Stimulated activated CD4-positive, alpha-beta T cell treated with anti-CD3 and anti-CD28 coated beads, Interleukin-15, amount 100 ng/mL, for 24 hours (primary cell): ENCODE results near the gene KRTAP10-6.
"Not testable (repeated sequence)": the region's sequence is repeated elsewhere in the genome, so short reads cannot be mapped to it uniquely, and the experiment has no call there.

Experiments
- DNase-seq: peaks from one replicate; pipeline ENCODE4 v3.0.0-alpha.2; 2020

KRTAP10-6 gene

DNA sequence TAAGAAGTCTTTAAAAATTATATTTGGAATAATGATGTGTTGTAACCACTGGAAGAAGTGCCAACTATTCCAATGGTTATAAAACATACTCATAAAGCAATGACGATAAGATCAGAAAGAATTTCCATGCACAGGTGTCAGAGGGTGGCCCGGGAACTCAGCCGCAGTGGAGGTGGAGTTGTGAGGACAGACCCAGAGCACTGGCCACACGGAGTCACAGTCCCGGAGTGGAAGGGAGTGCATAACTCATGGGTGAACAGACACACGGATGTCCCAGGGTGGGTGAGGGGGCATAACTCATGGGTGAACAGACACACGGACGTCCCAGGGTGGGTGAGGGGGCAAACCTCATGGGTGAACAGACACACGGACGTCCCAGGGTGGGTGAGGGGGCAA lies 16.3 kb downstream of the KRTAP10-6 start:
- no peak for DNase-seq

DNA sequence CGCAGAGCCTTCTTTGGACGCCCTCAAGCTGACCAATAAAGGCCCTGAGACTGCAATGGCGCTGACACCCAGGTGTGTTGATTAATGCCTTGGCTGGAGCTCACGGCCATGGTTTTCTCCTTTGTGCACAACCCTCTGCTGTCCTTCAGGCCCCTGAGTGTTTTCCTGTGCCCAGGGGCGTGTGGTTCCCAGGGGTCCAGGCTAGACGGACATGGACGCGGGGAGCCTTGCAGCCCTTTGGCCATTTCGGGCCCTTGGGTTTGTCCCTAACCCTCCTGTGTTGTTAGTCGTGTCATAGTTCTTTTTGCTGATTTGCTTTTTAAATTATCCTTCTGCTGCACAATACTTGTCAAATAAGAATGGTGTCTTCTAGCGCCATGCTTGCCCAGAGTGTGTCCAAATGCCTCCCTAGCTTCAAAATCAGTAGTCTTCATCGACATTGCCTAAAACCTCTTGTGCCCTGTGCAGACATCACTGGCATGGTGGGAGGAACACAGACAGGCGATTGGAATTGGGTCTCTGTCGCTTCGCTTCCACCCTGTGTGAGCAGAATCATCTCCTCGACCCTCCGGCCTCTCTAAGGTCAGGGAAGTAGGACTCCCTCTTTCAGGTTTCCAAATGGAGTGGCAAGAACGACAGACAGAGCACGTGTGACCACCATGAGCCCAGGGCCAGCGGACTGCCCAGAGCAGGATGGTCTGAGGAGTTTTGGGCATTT lies 16.8 kb downstream of the KRTAP10-6 start:
- DNase-seq, result no peak

DNA sequence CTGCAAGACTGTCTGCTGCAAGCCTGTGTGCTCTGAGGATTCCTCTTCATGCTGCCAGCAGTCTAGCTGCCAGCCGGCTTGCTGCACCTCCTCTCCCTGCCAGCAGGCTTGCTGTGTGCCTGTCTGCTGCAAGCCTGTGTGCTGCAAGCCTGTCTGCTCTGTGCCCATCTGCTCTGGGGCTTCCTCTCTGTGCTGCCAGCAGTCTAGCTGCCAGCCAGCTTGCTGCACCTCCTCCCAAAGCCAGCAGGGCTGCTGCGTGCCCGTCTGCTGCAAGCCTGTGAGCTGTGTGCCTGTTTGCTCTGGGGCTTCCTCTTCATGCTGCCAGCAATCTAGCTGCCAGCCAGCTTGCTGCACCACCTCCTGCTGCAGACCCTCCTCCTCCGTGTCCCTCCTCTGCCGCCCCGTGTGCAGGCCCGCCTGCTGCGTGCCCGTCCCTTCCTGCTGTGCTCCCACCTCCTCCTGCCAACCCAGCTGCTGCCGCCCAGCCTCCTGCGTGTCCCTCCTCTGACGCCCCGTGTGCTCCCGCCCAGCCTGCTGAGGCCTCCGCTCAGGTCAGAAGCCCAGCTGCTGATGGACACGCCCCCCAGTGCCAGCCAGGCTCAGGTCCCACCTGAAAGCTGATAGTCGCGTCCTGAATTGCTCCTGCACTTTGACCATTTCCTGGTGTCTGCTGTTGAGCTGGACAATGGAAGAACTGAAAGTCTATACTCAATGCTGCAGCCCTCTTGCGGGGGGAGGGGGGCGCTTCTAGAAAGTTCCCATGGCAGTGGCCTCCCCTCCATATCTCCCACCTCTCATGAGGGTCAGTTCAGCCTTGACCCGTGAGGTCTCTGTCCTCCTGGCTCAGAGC lies 17.6 kb downstream of the KRTAP10-6 start:
- no peak for DNase-seq

DNA sequence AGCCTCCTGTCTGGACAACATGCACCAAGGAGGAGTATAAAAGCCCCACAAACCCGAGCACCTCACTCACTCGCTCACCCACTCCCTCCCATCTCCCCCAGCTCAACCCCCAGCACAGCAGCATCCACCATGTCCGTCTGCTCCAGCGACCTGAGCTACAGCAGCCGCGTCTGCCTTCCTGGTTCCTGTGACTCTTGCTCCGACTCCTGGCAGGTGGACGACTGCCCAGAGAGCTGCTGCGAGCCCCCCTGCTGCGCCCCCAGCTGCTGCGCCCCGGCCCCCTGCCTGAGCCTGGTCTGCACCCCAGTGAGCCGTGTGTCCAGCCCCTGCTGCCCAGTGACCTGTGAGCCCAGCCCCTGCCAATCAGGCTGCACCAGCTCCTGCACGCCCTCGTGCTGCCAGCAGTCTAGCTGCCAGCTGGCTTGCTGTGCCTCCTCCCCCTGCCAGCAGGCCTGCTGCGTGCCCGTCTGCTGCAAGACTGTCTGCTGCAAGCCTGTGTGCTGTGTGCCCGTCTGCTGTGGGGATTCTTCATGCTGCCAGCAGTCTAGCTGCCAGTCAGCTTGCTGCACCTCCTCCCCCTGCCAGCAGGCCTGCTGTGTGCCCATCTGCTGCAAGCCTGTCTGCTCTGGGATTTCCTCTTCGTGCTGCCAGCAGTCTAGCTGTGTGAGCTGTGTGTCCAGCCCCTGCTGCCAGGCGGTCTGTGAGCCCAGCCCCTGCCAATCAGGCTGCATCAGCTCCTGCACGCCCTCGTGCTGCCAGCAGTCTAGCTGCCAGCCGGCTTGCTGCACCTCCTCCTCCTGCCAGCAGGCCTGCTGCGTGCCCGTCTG lies 18.5 kb downstream of the KRTAP10-6 start, which contains the start of gene KRTAP10-4:
KRTAP10-4 (plus strand) TSS at position 100 of the 827 bp plus-strand sequence; CDS start at position 130, 30 bp downstream.
- DNase-seq, result not testable (repeated sequence)

DNA sequence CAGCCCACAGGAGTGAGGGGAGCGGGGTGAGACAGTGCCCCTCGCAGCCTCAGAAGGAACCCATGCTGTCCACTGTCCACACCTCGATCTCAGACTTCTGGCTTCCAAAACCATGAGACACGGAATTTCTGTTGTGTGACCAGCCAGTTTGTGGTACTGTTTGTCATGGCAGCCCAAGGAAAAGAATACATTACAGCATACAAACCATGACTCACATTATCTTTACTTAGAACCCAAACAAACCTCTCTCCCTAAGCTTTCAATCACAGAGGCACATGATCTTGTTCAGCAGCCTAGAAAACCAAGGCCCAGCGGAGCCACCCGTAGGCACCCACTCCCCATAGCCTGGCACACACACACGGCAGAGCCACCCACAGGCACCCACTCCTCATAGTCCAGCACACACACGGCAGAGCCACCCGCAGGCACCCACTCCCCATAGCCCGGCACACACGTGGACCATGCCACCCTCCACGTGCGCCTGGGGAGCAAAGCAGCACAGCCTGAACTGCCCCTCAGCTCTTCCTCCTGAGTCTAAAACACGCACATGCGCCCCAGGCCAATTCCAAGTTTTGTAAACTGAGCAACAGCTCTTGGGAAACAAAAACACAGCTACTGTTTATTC lies 19.2 kb downstream of the KRTAP10-6 start:
- DNase-seq, result no peak

DNA sequence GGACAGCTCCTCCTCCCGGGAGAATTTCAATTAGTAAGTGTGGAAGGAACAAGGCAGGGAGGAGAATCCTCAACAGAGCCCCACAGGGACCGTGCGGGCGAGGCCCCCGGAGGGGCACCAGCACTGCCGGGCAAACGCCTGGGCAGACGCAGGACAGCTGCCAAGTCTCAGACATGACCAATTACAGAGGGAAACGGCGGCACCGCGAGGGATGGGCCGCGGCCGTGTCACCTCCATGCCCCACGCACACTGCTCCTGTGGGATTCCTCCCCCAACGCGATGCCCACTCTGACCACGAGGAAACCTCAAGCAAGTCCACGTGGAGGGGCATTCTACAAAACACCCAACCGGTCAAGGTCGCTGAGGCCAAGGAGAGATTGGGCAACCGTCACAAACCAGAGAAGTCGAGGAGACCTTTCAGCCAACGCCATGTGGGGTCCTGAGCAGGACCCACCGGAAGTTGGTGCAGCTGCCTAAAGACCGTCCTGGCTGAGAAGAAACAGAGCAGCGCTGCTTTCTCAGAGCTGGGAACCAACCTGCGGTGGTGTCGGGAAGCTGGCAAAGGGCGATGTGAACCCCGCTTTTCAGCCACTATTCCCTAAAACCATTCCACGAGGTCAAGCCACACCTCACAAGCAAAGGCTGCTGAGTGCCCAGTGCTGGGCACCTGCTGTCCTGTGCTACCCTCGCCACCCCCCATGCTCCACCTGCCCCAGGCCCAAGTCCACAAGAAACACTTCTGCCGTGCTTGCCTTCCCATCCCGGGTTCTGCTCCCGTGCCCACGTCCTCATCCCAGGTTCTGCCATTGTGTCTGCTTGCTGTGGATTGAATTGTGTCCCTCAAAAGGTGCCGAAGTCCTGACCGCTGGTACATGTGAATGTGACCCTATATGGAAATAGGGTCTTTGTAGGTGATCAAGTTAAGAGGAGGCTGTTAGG lies 20.2 kb downstream of the KRTAP10-6 start:
- no peak for DNase-seq

DNA sequence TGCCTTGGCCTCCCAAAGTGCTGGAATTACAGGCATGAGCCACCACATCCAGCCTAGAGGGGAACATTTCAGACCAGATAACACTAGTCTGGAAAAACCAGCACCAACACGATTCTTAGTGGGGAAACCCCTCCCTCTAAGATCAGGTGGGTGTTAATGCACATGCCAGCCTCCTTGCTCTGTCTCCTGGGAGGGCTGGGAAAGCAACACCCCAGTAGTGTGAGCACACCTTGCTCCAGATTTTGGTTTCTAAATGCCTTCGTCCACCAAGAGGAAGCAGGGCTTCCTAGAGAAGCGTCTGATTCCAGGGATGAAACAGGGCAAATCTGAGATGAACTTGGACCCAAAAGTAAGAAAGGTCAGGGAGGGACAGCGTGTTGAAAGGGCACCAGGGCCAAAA lies 21.0 kb downstream of the KRTAP10-6 start:
- DNase-seq, result no peak

DNA sequence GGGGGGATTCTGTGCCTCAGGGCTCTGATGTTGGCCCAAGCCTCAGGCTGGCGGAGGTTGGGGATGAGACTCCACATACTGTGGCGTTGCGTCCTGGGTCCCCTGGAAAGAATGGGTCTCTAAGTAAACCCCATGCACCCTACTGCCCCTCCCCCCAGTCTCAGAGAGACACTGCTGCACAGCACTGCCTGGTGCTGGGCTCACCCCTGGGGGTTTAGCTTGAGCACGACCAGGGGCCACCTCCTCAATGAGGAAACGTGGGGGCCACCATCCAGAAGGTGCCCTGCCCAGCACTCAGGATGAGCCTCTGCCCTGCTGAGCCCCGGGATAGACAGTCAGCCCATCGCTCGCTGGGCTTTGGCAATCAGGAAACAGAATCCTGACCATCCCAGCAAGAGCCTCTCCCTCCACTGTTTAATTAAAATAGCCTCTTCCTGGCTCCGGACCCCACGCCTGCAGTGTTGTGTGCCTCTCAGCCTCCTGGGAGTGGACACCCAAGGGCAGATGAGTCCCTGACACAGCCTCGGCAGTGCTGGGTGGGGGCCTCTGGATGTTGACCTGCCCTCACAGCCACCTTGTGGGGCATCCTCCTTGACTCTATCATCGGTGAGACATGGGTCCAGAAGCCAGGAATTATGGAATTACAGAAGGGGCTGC lies 22.3 kb downstream of the KRTAP10-6 start:
- no peak for DNase-seq

DNA sequence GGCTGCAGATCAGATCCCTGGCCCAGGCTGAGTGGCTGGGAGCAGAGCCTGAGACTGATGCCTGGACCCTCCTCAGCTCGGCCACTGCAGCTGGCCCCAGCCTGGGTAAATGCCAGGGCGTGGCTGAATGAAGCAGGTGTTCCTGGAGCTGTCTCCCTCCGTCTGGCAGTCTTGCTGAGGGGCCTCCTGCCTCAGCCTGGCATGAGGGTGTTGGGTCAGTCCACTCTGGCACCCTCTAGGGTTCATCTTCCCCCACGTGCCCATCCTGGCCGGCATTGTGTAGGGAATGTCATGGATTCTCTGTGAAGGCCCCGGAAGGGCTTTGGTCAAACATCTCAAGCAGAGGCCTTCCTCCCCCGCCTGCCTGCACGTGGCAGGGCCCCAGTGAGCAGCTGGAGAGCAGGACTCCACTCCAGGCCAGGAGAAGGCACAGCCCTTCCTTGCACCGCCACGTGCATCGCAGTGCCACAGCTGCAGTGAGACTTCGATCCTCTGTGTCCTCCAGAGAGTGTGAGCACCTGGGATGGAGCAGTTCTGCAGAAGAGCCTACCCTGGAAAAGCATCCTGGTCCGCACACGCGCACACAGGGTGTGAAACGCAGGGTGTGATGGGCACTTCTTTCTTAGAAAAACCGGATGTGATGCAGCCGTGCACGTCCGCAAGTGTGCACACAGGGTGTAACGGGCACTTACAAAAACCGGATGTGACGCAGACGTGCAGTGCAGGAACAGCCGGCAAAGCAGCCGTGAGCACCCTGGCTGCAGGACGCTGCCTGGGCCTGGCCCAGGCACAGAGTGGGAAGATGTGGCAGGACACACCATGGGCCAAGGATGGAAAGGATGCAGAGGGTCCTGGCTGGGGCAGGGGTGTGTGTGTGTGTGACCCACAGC lies 23.4 kb downstream of the KRTAP10-6 start:
- no peak for DNase-seq

DNA sequence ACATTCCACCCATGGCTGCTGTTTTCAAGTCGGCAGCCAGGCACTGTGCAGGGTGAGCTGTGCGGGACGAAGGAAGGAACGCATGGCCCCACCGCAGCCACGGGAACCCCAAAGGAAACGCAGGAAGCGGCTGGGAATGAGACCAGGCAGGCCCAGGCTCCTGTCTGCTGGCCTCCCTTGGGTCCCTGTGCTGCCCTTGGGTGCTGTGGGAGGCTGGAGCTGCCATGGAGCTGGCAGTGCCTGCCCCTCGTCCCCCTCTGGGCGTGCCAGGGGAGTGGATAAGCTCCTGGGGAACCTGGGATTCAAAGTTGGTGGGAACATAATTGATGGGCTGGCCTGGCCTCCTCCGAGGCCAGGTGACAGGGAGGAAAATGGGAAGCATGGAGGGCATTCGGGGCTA lies 24.0 kb downstream of the KRTAP10-6 start:
- no peak for DNase-seq

DNA sequence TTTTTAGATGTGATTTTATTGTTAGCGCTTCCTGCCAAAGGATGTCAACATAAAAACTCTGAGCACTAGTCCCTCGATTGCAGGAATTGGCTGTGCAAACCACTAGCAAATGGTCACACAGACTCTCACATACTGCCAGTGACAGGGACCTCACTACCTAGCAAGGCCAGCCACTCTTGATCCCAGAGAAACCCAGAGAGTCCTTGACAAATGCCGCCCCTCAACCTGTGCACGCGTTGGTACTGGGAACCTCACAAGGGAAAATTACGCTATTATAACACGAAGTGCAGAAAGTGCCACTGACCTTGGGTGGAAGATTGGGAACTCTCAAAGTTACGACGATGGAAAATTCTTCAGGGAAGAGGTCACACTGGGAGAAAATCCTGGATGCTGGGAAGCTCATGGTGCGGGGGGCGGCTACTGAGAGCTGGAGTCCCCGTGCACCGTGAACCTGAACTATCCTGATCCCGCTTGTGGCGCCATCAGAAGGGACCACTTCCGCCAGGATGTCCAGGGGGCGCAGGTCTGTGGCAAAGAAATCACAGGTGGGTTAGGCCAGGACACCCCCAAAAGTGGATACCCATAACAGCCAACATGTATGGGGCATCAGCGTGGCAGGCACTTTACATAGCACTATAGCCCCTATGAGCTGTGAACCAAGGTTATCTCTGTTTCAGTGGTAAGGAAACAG lies 24.7 kb downstream of the KRTAP10-6 start:
- DNase-seq, result no peak

DNA sequence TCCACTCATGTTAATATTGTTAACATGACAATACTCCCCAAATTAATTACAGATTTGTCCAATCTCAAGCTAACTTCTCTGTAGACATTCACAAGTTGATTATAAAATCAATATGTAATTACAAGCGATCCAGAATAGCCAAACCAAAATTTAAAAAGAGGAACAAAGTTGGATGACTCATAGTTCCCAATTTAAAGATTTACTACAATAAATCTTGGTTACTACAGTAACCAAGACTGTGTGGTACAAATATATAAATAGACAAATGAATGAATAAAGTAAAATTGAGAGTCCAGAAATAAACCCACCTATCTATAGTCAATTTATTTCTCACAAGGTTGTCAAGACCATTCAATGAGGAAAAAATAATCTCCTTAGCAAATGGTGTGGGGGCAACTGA lies 25.9 kb downstream of the KRTAP10-6 start:
- DNase-seq, result no peak

DNA sequence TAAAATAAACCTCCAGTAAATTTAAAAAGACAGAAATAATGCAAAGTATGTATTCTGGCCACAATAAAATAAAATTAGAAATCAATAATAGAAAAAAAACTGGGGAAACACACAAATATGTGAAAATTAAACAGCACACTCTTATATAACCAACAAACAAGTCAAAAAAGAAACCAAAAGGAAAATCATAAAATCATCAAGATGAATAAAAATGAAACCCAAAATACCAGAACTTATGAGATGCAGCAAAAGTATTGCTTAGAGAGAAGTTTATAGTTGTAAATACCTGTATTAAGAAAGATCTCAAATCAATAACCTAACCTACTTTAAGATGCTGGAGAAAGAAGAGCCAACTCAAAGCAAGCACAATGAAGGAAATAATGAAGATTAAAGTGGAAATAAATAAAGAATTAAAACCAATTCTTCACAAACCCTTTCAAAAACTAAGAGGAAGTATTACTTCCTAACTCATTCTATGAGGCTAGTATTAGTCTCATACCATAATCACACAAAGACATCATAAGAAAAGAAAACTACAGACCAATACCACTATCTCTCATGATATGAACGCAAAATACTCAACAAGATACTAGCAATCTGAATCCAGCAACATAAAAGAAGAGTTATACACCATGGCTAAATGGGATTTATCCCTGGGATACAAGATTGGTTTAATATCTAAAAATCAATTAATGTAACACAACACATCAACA lies 27.3 kb downstream of the KRTAP10-6 start:
- DNase-seq, result no peak

DNA sequence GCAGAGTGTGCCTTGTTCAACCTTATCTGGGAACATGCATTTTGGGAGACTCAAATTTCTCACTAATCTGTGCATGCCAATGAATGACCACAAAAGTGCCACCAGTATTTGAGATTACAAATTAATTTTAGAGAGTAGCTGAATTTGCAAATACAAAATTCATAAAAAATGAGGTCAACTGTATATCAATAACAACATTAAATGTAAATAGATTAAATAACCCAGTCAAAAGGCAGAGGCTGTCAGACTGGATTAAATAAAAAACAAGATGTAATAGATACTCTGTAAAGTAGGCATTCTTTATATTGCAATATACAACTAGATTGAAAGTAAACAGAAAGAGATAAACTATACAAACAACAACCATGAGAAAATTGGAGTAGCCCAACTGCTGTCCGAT lies 28.2 kb downstream of the KRTAP10-6 start:
- DNase-seq, result no peak

DNA sequence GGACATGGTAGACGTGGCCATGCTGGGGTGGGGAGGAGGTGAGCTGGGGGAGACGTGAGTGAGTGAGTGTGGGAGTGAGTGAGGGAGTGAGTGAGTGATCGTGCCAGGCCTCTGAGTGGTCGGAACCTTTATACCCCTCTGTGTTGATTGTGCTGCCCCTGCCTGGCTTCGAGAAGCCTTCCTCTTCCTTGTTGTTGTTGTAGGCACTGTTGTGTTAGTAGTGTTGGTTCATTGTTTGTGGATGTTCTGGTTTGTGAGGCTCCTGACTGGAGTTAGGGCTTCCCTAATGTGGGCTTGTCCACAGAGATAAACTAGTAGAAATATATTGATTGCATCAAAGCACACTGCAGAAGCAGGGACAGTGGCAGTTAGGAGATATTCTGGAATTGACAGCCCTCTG lies 33.6 kb downstream of the KRTAP10-6 start, which contains the start of gene KRTAP10-3:
KRTAP10-3 (minus strand) TSS at position 101 of the 400 bp plus-strand sequence; CDS start at position 21, 80 bp downstream.
- DNase-seq, result no peak

DNA sequence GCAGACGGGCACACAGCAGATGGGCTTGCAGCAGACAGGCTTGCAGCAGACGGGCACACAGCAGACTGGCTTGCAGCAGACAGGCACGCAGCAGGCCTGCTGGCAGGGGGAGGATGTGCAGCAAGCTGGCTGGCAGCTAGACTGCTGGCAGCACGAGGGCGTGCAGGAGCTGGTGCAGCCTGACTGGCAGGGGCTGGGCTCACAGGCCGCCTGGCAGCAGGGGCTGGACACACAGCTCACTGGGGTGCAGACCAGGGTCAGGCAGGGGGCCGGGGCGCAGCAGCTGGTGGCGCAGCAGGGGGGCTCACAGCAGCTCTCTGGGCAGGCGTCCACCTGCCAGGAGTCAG lies 34.0 kb downstream of the KRTAP10-6 start:
- DNase-seq, result not testable (repeated sequence)

DNA sequence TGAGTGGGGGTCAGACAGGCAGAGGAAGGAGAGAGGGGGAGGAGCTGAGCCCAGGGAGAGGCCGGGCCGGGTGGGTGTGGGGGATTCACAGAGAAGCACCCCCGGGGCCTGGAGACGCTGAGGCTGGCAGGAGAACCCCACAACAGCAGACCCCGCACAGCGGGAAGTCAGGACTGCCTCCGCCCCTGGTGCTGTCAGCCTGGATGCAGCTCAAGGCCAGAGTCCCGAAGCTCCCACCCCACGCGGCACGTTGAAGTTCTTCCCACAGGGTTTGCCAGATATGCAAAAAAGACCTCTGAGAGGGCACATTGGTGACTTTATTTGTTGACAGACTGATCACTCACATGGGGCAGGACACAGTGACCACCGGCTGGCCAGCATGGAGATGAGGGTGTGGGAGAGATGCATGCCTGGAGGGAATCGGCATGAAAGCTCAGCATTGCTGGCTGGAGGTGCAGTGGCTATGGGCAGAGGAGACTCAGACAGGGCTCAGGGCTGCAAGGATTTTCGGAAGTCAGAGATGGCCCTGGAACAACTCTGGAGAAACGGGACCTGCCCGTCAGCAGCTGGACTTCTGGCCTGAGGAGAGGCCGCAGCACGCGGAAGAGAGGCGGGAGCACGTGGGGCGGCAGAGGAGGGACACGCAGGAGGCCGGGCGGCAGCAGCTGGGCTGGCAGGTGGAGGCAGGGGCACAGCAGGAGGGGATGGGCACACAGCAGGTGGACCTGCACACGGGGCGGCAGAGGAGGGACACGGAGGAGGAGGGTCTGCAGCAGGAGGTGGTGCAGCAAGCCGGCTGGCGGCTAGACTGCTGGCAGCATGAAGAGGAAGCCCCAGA lies 34.6 kb downstream of the KRTAP10-6 start:
- no peak for DNase-seq

DNA sequence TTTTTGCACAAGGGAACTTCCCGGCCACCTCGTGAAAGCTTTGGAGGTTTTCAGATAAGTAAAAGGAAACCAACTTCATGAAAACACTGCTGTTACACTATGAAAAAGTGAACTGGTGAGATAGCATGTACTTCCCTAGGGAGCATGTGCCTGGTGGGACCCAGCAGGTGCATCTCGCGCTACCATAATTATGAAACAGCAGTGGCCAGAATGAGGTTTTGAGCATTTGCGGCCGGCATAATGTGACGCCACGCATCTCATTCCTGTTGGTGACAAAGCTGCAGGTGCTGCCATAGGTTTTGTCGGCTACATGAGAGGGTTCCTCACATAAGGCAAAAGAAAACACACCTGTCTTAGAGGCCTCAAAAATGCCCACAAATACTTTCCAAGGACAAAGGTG lies 35.4 kb downstream of the KRTAP10-6 start:
- DNase-seq, result no peak
